Right lobe of liver (tissue), 4 donors: Measurements from ENCODE around the gene DLG2.

Experiments
- POLR2A ChIP-seq: fragments of 450-650 bp; IDR thresholded peaks from one replicate; pipeline ENCODE4 v1.6.1; 2017; ENCODE audit warnings: antibody characterized with exemption, mild to moderate bottlenecking
- TF ChIP-seq, protein P1 (sequence below), 4 donors: fragments of 200-600 bp in 3 of 4; fragments of 450-650 bp in 1 of 4; IDR thresholded peaks; one replicate each; pipeline versions ENCODE4 v1.5.1 to v1.8.0; 2016 to 2022; ENCODE audit warnings: antibody characterized with exemption in 4 of 4, mild to moderate bottlenecking in 2 of 4
- donor health status: DM: no; HTN: no; CAD: no.
- donor health status: DM: no; HTN: no; CAD: no.
- donor health status: DM: no; HTN: yes; CAD: no.

- TF ChIP-seq, protein P1, sequence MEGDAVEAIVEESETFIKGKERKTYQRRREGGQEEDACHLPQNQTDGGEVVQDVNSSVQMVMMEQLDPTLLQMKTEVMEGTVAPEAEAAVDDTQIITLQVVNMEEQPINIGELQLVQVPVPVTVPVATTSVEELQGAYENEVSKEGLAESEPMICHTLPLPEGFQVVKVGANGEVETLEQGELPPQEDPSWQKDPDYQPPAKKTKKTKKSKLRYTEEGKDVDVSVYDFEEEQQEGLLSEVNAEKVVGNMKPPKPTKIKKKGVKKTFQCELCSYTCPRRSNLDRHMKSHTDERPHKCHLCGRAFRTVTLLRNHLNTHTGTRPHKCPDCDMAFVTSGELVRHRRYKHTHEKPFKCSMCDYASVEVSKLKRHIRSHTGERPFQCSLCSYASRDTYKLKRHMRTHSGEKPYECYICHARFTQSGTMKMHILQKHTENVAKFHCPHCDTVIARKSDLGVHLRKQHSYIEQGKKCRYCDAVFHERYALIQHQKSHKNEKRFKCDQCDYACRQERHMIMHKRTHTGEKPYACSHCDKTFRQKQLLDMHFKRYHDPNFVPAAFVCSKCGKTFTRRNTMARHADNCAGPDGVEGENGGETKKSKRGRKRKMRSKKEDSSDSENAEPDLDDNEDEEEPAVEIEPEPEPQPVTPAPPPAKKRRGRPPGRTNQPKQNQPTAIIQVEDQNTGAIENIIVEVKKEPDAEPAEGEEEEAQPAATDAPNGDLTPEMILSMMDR (IDR thresholded peaks at IDR 0.05), result no peak
- TF ChIP-seq POLR2A, result no peak
Measured at GRCh38 chr11:84164728-84165127, 1462.4 kb downstream of the DLG2 start.
